G401 (cell line): ENCODE data around the gene CASP7. TPM values are rescaled to one million over a fixed set of nuclear protein-coding genes. Genes with fewer than 3 reads are reported as not detected.

ENCODE experiments used
- DNase-seq: peaks from one replicate; pipeline ENCODE4 v3.0.0-alpha.2; 2015; ENCODE audit warnings: low spot score
- in situ Hi-C: cut with HindIII; loops from 2 replicates; pipeline ENCODE4 v1.10.0; 2016; ENCODE audit warnings: low sequenced_read_pairs, mixed read lengths
- total RNA-seq: library from RNA; depleted of rRNA; stranded (reverse); fragments of >200 nt; shearing (Covaris generic); gene quantifications from 2 replicates; pipeline ENCODE4 v1.2.3, GENCODE V29; 2014

CASP7 gene
- total RNA-seq, 1 experiment from 2014 or later, result 15.5 TPM

DNA sequence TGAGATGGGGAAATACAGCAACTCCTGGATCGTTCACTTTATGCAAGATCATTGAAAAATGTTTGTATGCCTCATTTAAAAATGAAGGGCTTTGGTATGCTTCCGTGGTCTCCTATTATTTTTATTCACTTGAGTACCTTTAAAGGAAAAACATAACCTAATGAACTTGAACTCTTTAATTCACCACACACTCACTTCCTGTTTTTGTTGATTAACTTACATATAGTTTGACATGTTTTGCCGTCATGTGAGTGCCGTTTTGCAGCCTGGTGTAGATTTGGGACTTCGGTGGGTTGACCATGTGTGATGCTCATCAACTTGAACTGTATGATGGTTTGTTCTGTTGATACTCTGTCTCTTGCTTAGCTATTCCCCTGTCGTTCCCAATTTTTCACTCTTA, 28.9 kb downstream of the CASP7 start:
- no peak for DNase-seq
- in situ Hi-C loops, result no loop called here

DNA sequence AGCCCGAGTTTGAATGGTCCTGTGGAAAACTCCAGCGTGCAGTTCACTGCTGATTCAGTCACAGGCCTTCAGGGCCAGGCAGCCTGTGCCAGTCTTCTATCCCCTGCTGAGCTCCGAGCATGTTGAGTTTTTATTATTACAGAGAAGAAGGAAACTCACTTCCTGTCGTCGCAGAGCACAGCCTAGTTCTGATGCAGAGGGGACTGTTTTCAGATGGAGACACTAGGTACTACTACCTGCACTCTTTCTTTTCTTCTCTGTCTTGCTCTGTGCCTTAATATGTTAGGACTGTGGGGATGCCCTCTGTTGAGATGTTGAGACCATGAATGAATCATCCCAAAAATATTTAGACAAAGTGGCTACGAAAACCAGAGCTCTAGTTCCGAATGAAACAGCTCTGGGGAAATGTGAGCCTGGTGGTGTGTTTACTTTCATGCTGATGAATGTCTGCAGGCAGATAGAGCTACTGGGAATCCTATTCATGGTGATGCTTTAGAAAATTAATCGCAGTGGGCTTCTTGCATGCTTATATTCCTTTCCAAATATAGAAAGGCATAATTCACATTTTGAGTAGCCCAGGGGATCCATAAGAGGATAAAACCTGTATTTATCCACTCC, 29.6 kb downstream of the CASP7 start:
- in situ Hi-C loops, result no loop called here
- peak; percentile 13 for DNase-seq

DNA sequence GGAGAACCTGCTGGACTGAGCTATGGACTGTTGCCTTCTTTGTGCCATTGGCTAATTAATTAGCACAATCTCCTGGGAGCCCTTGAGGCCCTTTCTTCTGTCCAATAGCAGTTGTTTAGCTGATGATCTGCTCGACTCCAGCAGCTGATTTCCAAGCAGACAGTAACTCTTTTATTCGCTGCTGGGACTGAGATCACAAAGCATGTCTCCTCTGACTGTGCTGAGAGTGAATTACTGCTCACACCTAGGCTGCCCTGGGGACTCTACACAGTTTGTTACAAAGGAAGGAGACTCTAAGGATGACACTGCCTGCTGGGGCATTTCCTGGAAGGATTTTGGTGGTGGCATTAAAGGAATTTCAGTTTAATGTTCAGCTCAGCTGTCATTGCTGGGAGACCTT, 31.4 kb downstream of the CASP7 start:
- DNase-seq, result no peak
- in situ Hi-C loops, result no loop called here

DNA sequence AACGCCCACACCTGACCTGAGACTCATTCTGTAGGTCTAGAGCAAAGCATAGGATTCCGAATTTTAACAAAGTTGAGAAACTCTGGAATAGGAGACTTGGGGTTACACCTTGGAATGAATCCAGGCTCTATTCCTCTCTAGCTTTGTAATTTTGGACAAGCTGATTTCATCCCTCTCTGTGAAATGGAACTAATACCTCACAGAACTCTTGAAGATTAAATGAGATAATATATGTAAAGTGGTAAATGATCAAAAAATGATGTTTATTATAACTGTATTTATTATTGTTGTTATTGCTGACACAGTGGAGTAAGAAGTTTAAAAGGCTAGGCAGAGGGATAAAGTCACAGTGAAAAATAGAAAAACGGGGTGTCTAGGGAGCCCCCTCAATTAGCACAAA, 32.3 kb downstream of the CASP7 start:
- in situ Hi-C loops, result no loop called here
- no peak for DNase-seq

DNA sequence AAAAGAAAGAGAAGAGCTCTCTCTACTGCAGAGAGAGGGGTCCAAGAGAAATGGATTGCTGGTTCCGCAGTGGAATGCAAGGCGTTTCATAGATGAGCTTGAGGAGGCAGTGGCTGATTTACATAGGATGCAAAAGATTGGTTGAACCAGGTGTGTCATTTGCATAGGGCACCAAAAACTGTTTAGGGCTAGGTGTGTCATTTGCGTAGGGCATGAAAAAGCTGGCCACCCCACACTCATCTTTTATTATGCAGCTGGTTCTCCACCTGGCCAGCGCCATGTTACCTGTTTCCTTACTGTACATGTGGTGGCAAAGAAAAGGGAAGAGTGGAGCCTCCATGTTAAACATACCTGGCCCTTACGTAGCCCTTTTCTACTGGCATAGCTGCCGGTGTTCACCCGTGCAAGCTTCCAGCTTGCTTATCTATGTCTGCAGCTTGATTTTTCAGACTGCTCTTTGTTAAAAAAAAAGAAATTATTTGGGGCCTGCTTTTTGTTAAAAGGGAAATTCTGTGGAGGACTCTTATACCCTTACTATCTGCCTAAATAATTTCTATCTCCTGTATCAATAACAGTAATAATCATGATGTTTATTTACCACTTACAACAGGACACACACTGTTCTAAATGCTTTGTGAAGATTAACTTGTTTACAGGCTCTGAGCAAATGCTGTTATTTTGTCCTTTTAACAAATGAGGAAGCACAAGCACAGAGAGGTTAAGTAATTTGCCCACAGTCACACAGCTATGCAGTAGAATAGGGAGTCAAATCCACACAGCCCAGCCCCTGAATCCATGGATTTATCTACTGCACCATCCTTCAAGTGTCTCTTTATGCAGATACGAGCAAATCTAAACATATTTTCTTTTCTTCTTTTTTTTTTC, 33.3 kb downstream of the CASP7 start:
- DNase-seq, result no peak
- in situ Hi-C loops, result no loop called here

DNA sequence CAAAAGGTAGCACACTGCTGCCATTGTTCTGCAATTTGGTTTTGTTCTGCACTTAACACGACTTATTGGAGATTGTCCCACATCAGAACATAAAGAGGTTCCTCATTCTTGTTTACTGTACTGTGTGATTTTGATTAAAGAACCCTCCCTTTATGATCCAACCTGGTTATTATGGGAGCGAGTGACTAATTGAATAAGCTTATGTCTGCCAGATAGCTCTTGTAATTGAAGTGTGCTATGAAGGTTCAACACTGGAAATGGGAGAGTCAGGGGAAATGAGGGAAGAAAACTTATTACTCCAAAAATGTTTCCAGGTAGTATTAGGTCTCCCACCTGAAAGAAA, 33.9 kb downstream of the CASP7 start:
- no peak for DNase-seq
- in situ Hi-C loops, result no loop called here

DNA sequence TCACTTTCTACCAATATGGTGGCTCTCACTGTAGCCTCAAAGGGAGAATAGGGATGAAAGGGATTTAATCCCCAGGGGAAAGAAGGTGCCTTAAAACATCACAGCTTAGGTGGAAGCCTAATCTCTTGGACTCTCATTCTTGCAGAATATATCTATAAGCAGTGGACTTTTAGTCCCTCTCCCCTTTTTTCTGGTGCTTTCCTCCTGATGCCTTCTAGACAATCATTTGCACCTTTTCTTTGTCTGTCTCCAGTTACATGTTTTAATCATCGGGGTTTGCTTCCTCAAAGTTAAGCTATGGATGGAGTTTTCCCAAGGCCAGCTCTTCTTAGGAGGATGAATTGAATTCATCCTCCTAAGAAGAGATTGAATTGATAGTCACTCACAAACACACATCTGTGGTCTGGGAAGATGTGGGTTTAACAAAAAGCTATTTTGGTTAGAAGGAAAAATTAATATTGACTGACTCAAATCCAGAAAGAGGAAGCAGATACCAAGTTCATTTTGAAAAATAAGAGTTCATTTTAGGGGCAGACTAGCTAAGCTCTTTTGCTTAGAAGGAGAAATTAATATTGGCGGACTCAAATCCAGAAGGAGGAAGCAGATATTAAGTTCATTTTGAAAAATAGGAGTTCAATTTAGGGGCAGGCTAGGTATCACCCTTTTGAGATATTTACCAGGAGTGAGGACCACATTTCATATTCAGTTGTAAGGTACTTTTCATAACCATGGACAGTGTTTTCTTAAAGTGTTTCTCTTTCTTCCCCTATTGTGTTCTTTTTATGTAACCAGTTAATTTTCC, 36.6 kb downstream of the CASP7 start:
- in situ Hi-C loops, result no loop called here

DNA sequence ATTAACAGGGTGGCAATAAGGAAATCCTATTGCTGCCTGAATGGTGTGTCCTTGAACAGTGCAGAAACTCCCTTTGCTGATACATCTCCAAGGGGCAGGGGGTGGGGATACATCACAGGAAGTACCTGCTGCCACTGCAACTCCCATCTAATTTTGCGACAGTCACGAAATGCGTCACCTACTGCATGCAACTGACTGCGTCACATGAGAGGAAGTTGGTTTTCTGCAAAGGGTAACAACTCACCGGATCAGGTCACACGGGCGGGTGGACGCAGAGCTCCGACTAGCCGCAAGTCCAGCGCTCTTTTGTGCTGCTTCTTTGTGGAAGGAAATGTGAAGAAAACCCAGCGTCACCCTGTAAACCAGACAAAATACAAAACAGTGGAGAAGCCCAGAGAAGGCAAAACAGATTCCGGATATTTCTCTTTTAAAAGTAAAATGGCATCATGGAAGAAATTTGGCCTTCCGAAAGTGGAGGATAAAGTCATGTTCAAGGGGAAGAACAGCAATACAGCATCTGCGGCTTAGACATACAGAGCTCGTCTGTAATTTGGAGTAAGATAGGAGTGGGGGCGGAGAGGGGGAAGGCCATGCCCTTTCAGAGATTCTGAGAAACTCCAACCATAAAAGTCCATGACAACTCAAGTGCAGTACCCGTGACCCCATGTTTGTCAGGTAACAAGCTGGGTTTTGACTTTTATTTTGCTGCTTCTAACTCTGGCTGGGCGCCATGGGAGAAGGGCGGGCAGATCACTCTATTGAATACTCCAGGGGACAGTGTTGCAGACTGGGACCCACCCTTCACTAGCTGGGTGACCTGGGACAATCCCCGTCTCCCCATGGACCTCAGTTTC, 39.5 kb downstream of the CASP7 start:
- in situ Hi-C loops, result no loop called here
- DNase-seq, result no peak

More for the DNA sequence above, 36.6 kb downstream of the CASP7 start:
- no peak for DNase-seq

DNA sequence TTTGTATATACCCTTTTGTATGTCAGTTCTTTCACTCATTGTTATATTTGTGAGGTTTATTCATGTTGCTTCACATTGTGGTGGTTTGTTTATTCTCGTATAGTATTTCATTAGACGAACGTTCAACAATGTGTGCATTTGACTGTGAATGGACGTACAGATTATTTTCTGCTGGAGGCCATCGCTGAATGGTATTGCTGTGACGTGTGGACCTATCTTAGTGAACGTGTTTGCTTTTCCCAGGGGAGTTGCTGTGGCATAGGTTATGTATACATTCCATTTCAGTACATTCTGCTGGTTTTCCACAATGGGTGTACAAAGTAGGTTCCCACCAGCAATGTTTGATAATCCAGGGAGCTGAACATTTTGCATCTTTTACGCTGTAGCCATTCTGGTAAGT, 40.7 kb downstream of the CASP7 start:
- in situ Hi-C loops, result no loop called here
- DNase-seq, result no peak

DNA sequence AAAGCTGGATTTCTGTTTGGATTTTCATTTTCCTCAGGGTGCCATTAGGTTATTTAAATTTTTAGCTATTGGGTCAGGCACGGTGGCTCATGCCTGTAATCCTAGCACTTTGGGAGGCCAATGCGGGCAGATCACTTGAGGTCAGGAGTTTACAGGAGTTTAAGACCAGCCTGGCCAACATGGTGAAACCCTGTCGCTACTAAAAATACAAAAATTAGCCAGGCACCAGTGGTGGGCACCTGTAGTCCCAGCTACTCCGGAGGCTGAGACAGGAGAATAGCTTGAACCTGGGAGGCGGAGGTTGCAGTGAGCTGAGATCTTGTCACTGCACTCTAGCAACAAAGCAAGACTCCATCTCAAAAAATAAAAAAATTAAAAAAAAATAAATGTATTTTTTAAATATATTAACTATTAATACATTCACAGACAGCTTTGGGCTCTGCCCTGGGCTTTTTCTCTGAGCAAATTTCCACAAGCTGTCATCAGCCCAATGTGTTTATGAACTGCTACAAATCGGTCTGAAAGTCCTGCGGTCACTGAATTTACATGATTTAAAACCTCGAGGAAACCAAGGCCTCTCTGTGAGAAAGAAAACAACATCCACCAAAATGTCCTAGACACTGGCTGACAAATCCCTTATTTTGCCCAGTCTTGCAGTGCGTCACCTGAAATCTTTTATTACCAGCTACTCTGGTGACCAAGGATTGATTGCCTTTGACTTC, 52.6 kb downstream of the CASP7 start:
- in situ Hi-C loops, result no loop called here
- no peak for DNase-seq

DNA sequence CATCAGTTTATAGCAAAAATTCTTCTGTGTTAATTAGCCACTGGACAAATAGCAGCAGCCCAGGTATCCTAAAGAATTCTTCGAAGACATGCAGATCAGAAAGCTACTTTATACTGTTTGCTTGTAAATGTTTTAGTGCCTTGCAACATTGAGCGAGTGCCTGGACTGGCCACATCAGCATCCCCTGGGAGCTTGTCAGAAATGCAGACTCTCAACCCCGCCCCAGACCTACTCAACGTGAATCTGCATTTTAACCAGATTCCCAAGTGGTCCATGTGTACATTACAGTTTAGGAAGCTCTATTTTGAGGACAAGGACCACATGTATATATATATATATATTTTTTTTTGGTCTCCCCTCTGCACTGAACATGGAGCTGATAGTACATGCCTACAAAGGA, 53.3 kb downstream of the CASP7 start:
- in situ Hi-C loops, result no loop called here
- DNase-seq, result no peak

DNA sequence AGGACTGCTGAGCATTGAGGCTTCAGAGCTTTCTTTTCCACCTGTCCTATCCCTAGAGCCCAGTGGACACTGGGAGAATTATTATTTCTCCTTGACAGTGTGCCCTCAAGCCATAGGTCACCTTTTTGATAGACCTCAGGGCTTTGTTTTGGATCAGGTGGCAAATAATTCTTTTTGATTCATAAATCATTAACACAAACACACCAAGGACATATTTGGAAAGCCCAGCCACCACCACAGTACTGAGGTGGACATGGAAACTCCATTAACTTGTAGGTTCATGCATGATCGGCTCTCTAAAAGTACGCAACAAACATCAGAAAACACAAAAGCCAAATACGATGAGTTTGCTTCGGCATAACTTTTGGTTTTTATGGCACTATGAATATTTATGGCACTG, 53.9 kb downstream of the CASP7 start:
- no peak for DNase-seq
- in situ Hi-C loops, result no loop called here

DNA sequence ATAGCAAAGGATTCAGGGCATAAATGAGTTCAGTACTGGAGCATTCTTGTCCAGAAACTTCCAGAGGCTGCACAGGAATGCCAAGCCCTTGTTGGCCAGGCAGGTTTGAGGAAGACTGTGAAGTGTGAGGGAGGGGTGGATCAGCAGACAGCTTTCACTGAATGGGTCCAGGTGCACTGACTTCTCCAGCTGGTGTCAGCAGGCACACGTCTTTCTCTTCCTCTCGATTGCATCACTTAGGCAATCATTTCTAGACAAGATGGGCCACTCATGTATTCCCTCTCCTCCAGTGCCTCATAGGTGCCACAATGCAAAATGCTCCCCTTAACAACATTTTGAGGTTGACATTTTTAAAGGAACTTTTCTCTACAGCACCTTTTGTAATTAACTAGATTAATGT, 56.2 kb downstream of the CASP7 start:
- no peak for DNase-seq
- in situ Hi-C loops, result no loop called here

DNA sequence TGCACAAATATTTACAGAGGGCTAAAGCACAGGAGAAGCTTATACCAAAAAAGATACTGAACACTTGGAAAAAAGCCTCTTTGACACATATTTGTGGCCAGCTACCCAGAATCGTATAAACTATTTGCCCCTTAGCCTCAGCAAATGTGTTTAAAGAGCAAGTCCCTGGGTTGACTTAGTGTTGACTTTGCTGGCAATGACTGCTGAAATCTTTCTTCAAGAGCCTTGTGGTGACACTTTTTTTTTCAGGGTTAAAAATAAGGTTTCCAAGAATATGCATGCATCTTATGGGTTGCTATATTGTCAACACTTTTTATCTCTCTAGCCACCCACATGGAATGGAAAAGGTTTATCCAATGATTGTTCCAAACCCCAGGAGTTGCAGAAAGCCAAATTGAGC, 56.9 kb downstream of the CASP7 start:
- DNase-seq, result no peak
- in situ Hi-C loops, result no loop called here

DNA sequence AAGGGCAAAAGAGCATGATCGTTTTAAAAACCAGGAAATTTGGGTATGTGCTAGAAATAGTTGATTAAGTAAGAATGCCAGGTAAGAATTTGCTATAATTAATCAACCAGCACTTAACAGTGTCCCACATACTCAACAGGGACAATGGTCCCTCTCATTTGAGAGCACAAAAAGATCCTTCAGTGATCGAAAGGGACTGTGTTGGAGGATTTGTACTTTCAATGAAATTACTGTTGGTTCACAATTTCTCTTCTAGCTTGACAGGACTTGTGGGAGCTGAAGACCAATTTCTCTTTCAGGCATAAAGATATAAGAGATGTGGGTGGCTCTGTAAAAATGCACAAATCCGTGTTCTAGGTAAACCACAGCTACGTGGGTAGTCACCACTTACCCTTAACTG, 59.3 kb downstream of the CASP7 start:
- DNase-seq, result no peak
- in situ Hi-C loops, result no loop called here

DNA sequence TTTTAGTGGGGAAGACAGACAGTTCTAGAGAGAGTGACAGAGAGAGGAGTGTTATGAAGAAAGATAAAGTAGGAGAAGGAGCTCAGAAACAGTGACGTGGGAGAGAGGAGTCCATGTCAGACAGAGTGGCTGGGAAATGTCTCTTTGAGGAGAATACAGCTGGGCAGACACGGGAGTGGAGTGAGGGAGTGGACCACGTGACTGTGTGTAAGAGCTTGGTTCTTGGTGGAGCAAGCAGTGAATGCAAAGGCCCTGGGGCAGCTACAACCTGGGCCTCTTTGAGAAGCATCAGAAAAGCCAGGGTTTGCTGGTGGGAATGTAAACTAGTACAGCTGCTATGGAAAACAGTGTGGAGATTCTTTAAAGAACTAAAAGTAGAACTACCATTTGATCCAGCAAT, 59.9 kb downstream of the CASP7 start:
- in situ Hi-C loops, result no loop called here
- no peak for DNase-seq

DNA sequence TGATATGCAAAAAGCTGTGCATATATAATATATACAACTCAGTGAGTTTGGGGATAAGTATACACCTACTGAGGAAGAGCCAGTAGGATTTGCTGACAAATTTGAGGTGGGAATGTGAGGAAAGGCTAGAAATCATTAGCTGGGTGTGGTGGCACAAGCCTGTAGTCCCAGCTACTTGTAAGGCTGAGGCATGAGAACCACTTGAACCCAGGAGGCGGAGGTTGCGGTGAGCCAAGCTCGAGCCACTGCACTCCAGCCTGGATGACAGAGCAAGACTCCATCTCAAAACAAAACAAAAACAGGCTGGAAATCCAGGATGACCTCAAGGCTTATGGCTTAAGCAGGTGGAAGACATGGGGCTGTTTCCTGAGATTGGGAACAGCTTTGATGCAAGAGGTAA, 61.1 kb downstream of the CASP7 start:
- no peak for DNase-seq

DNA sequence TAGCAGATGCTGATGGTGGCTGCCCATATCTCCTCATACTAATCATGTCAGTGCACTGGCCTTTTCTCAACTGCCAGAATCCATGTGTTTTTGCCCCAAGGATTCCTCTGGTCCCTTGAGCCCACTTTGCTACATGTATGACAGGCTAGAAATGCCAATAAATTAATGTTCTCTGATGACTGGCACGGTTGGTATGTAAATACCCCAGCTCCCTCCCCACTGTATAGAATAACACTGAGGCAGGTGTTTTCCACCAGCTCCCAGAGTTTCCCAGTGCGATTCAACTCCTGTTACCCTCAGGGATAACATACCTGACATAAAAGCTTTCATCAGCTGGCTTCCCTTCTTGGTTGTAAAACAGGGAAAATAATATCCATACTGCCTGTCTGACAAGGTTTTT, 62.8 kb downstream of the CASP7 start:
- in situ Hi-C loops, result no loop called here
- DNase-seq, result no peak

More for the DNA sequence above, 61.1 kb downstream of the CASP7 start:
- in situ Hi-C loops, result no loop called here

DNA sequence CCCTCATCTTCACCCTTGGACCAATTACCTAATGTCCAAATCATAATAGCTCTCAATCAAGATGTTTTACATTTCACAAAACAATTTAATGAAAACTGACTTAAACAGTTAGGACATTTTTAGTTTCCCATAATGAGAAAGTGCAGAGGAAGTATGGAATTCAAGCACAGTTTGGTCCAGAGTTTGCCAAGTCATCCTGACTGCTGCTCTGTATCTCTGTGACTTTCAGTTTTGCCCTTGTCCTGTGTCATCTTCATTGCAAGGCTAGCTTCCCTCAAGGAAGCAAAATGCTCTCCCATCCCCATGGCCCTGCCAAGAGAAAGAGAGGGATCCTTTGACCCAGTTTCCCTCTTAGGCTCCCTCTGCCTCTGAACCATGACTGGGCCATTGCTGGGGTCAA, 63.9 kb downstream of the CASP7 start:
- no peak for DNase-seq

More for the DNA sequence above, 63.9 kb downstream of the CASP7 start:
- in situ Hi-C loops, result no loop called here
